ENCODE results near the gene TMEM120A. TPM values are rescaled to one million over a fixed set of nuclear protein-coding genes. Genes with fewer than 3 reads are reported as not detected.

The TMEM120A gene
- polyA plus RNA-seq, 1 of the 3 experiments (the other 2 are of a cell fraction): 59.8 TPM

- Histone ChIP-seq H3K79me2 (ENCODE audit: insufficient read depth) (0 out of 2 replicates have a peak, but pooled peaks cover 5% of the 10 kb centered on the region), H3K27ac (ENCODE audit: low read depth in 2 of 2, low read length in 1 of 2) (no peak overlapping the region), H3K9ac (no peak overlapping the region), H3K4me3 (ENCODE audit: low read depth in 2 of 2, low read length in 1 of 2) (no peak overlapping the region), H3K27me3 (ENCODE audit: insufficient read depth) (no peaks in the 10 kb centered on the region), H3F3A (replicated peaks; ENCODE audit: insufficient read depth) (peaks cover 6% of the 10 kb centered on the region), H3K9me3 (no peaks in the 10 kb centered on the region), H4K20me1 (ENCODE audit: insufficient read depth) (no peaks in the 10 kb centered on the region), H3K4me1 (ENCODE audit: control insufficient read depth in 1 of 2, insufficient read depth in 2 of 2, low read depth in 1 of 2, low read length in 1 of 2) (peaks cover 6 to 25% of the 10 kb centered on the region in 2 experiments; a peak in 2 of 4 replicates), H2AFZ (ENCODE audit: low read depth) (no peak overlapping the region), H3K36me3 (replicated peaks in 1 of 2; ENCODE audit: control insufficient read depth in 1 of 2, insufficient read depth in 2 of 2, low read length in 1 of 2) (peaks cover 11 to 21% of the 10 kb centered on the region in 2 experiments), H3K9me2 (no peaks in the 10 kb centered on the region), H3K4me2 (no peak overlapping the region)
- 96% methylated on average over 9 of the region's 9 CpGs for WGBS (ENCODE audit: low lambda C conversion rate)
- POLR2A ChIA-PET: interaction anchor here (2.4 kb wide), 1 partner anchor 56 kb away, joined by 9 read pairs; the partner anchor contains the start of genes MDH2 and STYXL1
- DNase-seq: no peak
- CTCF ChIA-PET: interaction anchor here (1.9 to 9.4 kb wide), 3 partner anchors 29 to 125 kb away, joined by 8 to 56 read pairs (median 24); no protein-coding TSS in a partner anchor
- TF ChIP-seq ELF1 (IDR thresholded peaks at IDR 0.05): no peak
- no peak for TF ChIP-seq TAF1 (IDR thresholded peaks at IDR 0.05; ENCODE audit: borderline replicate concordance, low read depth, low read length)
- TF ChIP-seq MXI1 (IDR thresholded peaks at IDR 0.05; ENCODE audit: low read depth, low read length): no peak
- no peak for TF ChIP-seq PBX3 (IDR thresholded peaks at IDR 0.05)
- TF ChIP-seq FOXJ3 (CRISPR knock-in tag; IDR thresholded peaks at IDR 0.05): no peak
- TF ChIP-seq RCOR1 (IDR thresholded peaks at IDR 0.05; ENCODE audit: low read length): no peak
- TF ChIP-seq MAX (IDR thresholded peaks at IDR 0.05; ENCODE audit: low read depth): no peak
- no peak for TF ChIP-seq RFX5 (IDR thresholded peaks at IDR 0.05; ENCODE audit: low read length)
- TF ChIP-seq CTCF (IDR thresholded peaks at IDR 0.05): no peak
- TF ChIP-seq RAD21 (IDR thresholded peaks at IDR 0.05; ENCODE audit: low read length): no peak
- TF ChIP-seq RXRA (IDR thresholded peaks at IDR 0.05; ENCODE audit: borderline replicate concordance, low read depth): no peak
- no peak for TF ChIP-seq TEAD4 (IDR thresholded peaks at IDR 0.05; ENCODE audit: borderline replicate concordance, insufficient read depth)
- no peak for TF ChIP-seq IRF3 (IDR thresholded peaks at IDR 0.05; ENCODE audit: low read depth, low read length)
Measured at GRCh38 chr7:75991531-75992082, 2.8 kb downstream of the TMEM120A start.

Measured in SK-N-SH (cell line).